HCT116 (cell line): ENCODE data around the gene EN2.

Source experiments
- CTCF ChIP-seq, 3 experiments: fragments of 200-600 bp in 1 of 3; sonication (generic) in 1 of 3; IDR thresholded peaks in 2 of 3; conservative IDR thresholded peaks in 1 of 3; 2 replicates each; pipeline ENCODE4 v1.5.1; 2012 to 2017; ENCODE audit warnings: low read depth in 2 of 3, low read length in 2 of 3, antibody characterized with exemption in 1 of 3, borderline replicate concordance in 1 of 3, control low read depth in 1 of 3, mild to moderate bottlenecking in 1 of 3, mixed read lengths in 1 of 3, mixed run types in 1 of 3, moderate library complexity in 1 of 3; ENCODE audit not compliant: insufficient read depth in 1 of 3
- EGR1 ChIP-seq: IDR thresholded peaks from 2 replicates; pipeline ENCODE4 v1.6.1; 2012; ENCODE audit warnings: low read depth
- ELF1 ChIP-seq: IDR thresholded peaks from 2 replicates; pipeline ENCODE4 v1.6.1; 2012; ENCODE audit warnings: low read depth, borderline replicate concordance
- EZH2 ChIP-seq: fragments of 200-600 bp; sonication (generic); IDR thresholded peaks from 2 replicates; pipeline ENCODE4 v1.6.1; 2017; ENCODE audit warnings: antibody characterized with exemption, mixed run types
- EZH2phosphoT487 ChIP-seq: fragments of 200-600 bp; IDR thresholded peaks from 2 replicates; pipeline ENCODE4 v1.6.1; 2018; ENCODE audit warnings: antibody characterized with exemption, borderline replicate concordance
- POLR2AphosphoS5 ChIP-seq: IDR thresholded peaks from 2 replicates; pipeline ENCODE4 v1.6.1; 2011; ENCODE audit warnings: mild to moderate bottlenecking, low read depth, low read length, moderate library complexity
- ZBTB33 ChIP-seq: IDR thresholded peaks from 2 replicates; pipeline ENCODE4 v1.6.1; 2011; ENCODE audit warnings: mild to moderate bottlenecking, low read length, moderate library complexity; ENCODE audit not compliant: insufficient replicate concordance; ENCODE audit errors: extremely low read depth
- TF ChIP-seq, protein P1 (sequence below): IDR thresholded peaks from 2 replicates; pipeline ENCODE4 v1.6.1; 2012

GRCh38 chr7:155441856-155442255 is 16.1 kb upstream of the EN2 start:
- no peak for TF ChIP-seq EZH2
- TF ChIP-seq EZH2phosphoT487, result no peak
- TF ChIP-seq, protein P1, sequence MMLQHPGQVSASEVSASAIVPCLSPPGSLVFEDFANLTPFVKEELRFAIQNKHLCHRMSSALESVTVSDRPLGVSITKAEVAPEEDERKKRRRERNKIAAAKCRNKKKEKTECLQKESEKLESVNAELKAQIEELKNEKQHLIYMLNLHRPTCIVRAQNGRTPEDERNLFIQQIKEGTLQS, result no peak
- no peak for TF ChIP-seq ELF1
- TF ChIP-seq CTCF (IDR thresholded peaks at IDR 0.05 in 2 of 3, conservative IDR thresholded peaks at IDR 0.05 in 1 of 3; ENCODE audit: borderline replicate concordance in 1 of 3, insufficient read depth in 1 of 3, low read depth in 2 of 3, low read length in 2 of 3), result no peak
- no peak for TF ChIP-seq POLR2AphosphoS5
- TF ChIP-seq ZBTB33, result no peak
- TF ChIP-seq EGR1, result no peak
